Measurements from ENCODE around the gene MZT2B. TPM values are rescaled to one million over a fixed set of nuclear protein-coding genes. Genes with fewer than 3 reads are reported as not detected.
A peak's percentile ranks its signal among the peaks of the same experiment; 100 is the strongest.

MZT2B gene
- total and polyA plus RNA-seq, 2 of the 4 experiments (the other 2 are of a cell fraction): 24.9 to 115 TPM

DNA sequence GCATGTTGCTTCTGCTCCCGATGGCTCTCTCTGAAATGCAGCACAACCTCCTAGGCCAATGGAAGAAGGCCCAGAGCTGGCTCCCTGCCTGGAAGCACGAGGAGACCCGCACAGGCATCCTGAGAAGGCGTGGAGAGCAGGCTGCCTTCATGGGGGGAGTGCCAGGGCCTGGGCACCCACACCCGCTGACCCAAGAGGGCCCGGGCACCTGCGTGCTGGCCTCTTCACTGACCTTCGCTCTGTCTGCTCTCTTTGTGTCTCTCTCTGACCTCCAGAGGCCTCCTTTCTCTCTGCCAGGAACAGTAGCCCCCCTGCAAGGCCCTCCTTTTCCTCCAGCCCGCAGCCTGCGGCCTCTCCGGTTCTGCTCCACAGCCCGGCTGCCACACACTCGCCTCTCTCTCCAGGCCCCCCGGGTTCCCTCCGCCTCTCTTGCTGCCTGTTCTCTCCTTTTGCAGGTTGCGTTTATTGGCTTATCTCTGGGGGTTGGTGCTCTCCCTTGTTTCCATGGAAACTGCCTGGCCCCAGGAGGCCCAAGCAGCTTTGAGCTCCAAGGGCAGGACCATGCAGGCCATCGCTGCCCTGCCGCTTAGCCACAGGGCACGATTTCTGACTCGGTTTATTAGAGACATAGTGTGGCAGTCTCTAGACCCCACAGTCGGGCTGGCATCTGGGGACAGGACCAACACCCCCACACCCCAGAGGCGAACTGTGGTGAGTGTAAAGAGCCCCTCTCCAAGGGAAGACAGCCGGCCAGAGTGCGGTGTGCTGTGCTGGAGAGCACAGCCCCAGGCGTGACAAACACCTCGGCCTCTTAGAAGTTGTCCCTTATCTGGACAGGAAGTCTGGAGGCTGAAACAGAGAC is 1.7 kb downstream of the MZT2B start:
- H3K79me1 ChIP-seq (ENCODE audit: low read depth in 1 of 2, low read length in 2 of 2): peaks cover 8 to 30% of the 10 kb centered on the region in 2 experiments
- in situ Hi-C loops (cut with MboI; ENCODE audit: low sequenced_read_pairs): loop anchor here (5.0 kb wide), 1 partner anchor 149 kb away; no protein-coding TSS in a partner anchor
- H2BK120ac ChIP-seq (ENCODE audit: low read depth, low read length): no peak overlapping the region
- H4K8ac ChIP-seq (ENCODE audit: low read depth in 2 of 2, low read length in 2 of 2): peak overlapping the region; percentile 76 to 82; a peak in 2 of 4 replicates
- no peak overlapping the region; the same call in 1 of the 2 replicates for H3K23ac ChIP-seq (ENCODE audit: low read depth, low read length)
- H3K4me1 ChIP-seq (ENCODE audit: control insufficient read depth, insufficient read depth, low read length): peaks cover 8% of the 10 kb centered on the region
- no peak overlapping the region for H3K18ac ChIP-seq (ENCODE audit: low read depth, low read length)
- no peak overlapping the region for H2BK5ac ChIP-seq (ENCODE audit: low read depth, low read length, poor library complexity, severe bottlenecking)
- 0 out of 2 replicates have a peak, but pooled peaks have one; percentile 26 for TF ChIP-seq MXI1 (IDR thresholded peaks at IDR 0.05; ENCODE audit: borderline replicate concordance, low read depth, low read length)
- no peak for TF ChIP-seq MAZ (IDR thresholded peaks at IDR 0.05; ENCODE audit: borderline replicate concordance, low read depth, low read length)
- no peak for TF ChIP-seq BHLHE40 (IDR thresholded peaks at IDR 0.05; ENCODE audit: low read depth, low read length)
- DNase-seq (peak; percentile 11), ATAC-seq (ENCODE audit: low read depth) (no peak)
- peak overlapping the region; percentile 63 for H2AFZ ChIP-seq (replicated peaks; ENCODE audit: low read length, poor library complexity)
- peak overlapping the region; percentile 88; the same call in 1 of the 2 replicates for H3K9ac ChIP-seq (ENCODE audit: low read depth, low read length)
- H4K20me1 ChIP-seq (ENCODE audit: insufficient read depth, low read length): 0 out of 2 replicates have a peak, but pooled peaks cover 2% of the 10 kb centered on the region
- H3K36me3 ChIP-seq (ENCODE audit: control insufficient read depth, insufficient read depth, low read length): peaks cover 9% of the 10 kb centered on the region
- H2BK20ac ChIP-seq (ENCODE audit: low read depth, low read length): no peak overlapping the region
- H2AK5ac ChIP-seq (ENCODE audit: low read depth, low read length): no peak overlapping the region
- no TSS peak for BruUV-seq (replicated peaks)
- H2BK15ac ChIP-seq (ENCODE audit: low read depth, low read length): no peak overlapping the region
- WGBS, 2 experiments (ENCODE audit: extremely low coverage in 2 of 2, insufficient read length in 1 of 2): no CpG with 5 or more reads among the region's 26 CpGs
- no peaks in the 10 kb centered on the region for H3K27me3 ChIP-seq (ENCODE audit: control insufficient read depth, insufficient read depth, low read length)
- ChIA-PET CTCF (no interaction called here), POLR2A (ENCODE audit: unreplicated experiment) (no interaction called here)
- no peaks in the 10 kb centered on the region for H3K9me3 ChIP-seq (ENCODE audit: control insufficient read depth, insufficient read depth, low read length)
- peak overlapping the region; percentile 70; the same call in 1 of the 2 replicates for H3K4me3 ChIP-seq (ENCODE audit: insufficient read depth, low read depth, low read length)
- peak overlapping the region; percentile 81; the same call in 1 of the 2 replicates for H3K4me2 ChIP-seq (ENCODE audit: low read depth, low read length)
- peak overlapping the region; percentile 66 for H3K27ac ChIP-seq (ENCODE audit: insufficient read depth, low read length)
- H3K9me1 ChIP-seq (ENCODE audit: insufficient read depth, low read length): peaks cover 3% of the 10 kb centered on the region; the same call in 1 of the 2 replicates
- H4K91ac ChIP-seq (ENCODE audit: insufficient read depth, low read depth, low read length): no peak overlapping the region
- H4K5ac ChIP-seq (ENCODE audit: low read depth, low read length): no peak overlapping the region; the same call in 1 of the 2 replicates
- intact Hi-C loops (cut with micrococcal nuclease): no loop called here
- H3K56ac ChIP-seq (ENCODE audit: extremely low read depth, insufficient read depth, low read length): no peak overlapping the region
- H2AK9ac ChIP-seq (replicated peaks; ENCODE audit: low read depth, low read length, poor library complexity): peak overlapping the region; percentile 28
- H3K4ac ChIP-seq (ENCODE audit: low read depth, low read length): peak overlapping the region; percentile 22; the same call in 1 of the 2 replicates
- dilution Hi-C loops (cut with HindIII; ENCODE audit: low sequenced_read_pairs, unreplicated experiment): no loop called here
- peak overlapping the region; percentile 87 for H3K14ac ChIP-seq (replicated peaks; ENCODE audit: low read depth, low read length)

Data from IMR-90 (cell line).